ENCODE measurements around the gene UPK3A. TPM values are rescaled to one million over a fixed set of nuclear protein-coding genes. Genes with fewer than 3 reads are reported as not detected.

The UPK3A gene
- polyA plus RNA-seq, 1 donor from 2014 or later, result 1.5 TPM

DNA sequence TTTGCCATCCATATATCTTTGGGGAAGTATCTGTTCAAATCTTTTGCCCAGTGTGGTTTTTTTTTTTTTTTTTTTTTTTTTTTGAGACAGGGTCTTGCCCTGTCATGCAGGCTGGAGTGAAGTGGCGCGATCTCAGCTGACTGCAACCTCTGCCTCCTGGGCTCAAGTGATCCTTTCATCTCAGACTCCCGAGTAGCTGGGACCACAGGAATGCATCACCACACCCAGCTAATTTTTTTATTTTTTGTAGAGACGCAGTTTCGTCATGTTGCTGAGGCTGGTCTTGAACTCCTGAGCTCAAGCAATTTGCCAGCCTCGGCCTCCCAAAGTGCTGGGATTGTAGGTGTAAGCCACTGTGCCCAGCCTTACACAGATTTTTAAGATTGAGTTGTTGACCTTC is 20.2 kb downstream of the UPK3A start:
- no peaks in the 10 kb centered on the region for H3K9me3 Mint-ChIP-seq
- H3K4me1 Mint-ChIP-seq, result peaks cover 6 to 11% (median 7%) of the 10 kb centered on the region in 3 donors
- no peak overlapping the region for H3K27ac Mint-ChIP-seq
- no peak overlapping the region for H3K4me3 Mint-ChIP-seq
- H3K36me3 Mint-ChIP-seq, result no peaks in the 10 kb centered on the region
- H3K27me3 Mint-ChIP-seq, result no peaks in the 10 kb centered on the region

DNA sequence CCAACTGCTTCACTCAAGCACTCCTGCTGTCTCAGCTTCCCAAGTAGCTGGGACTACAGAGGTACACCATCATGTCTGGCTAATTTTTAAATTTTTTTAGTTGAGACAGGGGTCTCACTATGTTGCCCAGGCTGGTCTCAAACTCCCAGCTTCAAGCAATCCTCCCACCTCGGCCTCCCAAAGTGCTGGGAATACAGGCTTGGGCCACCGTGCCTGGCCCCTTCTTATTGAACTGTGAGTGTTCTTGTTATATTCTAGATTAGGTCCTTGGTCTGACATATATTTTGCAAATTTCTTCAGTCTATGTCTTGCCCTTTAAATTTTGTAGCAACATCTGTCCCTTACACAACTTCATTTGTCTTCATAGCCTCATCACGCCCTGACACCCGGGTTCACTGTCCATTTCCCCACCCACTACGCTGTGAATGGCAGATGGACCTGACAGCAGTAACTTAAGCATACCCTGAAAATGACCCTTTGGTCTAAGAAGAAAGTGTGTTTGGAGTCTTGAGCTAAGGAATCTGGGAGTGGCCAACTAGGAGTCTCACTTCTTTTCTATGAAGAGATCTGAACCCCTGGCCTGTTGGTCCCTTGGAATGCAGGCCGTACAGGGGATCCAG is 20.8 kb downstream of the UPK3A start:
- Mint-ChIP-seq H3K9me3 (no peaks in the 10 kb centered on the region), H3K36me3 (no peaks in the 10 kb centered on the region), H3K4me1 (peaks cover 7 to 13% (median 8%) of the 10 kb centered on the region in 3 donors), H3K27ac (no peak overlapping the region), H3K4me3 (no peak overlapping the region), H3K27me3 (no peaks in the 10 kb centered on the region)

DNA sequence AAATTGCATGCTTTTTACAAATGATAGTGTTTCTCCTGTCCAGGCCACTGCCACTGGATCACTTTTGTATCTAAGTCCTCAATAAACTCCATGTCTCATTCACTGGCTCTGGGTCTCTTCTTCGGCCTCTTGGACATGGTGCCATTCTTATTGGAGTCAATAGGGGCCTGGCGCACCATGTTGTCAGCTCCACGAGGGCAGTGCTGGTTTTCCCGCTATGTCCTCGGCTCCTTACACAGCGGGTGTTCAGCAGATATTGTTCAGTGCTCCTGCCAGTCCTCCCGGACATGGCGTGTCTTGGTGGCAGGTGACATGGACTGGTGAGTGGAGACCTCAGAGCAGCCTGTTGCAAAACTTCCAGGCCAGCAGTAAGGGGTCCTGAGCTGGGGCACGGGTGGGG is 21.4 kb downstream of the UPK3A start:
- Mint-ChIP-seq H3K9me3 (no peaks in the 10 kb centered on the region), H3K4me3 (peak overlapping the region in 1 of 4 donors; percentile 49), H3K27me3 (no peaks in the 10 kb centered on the region), H3K36me3 (no peaks in the 10 kb centered on the region), H3K4me1 (peaks cover 13 to 19% (median 14%) of the 10 kb centered on the region in 3 donors), H3K27ac (no peak overlapping the region)

DNA sequence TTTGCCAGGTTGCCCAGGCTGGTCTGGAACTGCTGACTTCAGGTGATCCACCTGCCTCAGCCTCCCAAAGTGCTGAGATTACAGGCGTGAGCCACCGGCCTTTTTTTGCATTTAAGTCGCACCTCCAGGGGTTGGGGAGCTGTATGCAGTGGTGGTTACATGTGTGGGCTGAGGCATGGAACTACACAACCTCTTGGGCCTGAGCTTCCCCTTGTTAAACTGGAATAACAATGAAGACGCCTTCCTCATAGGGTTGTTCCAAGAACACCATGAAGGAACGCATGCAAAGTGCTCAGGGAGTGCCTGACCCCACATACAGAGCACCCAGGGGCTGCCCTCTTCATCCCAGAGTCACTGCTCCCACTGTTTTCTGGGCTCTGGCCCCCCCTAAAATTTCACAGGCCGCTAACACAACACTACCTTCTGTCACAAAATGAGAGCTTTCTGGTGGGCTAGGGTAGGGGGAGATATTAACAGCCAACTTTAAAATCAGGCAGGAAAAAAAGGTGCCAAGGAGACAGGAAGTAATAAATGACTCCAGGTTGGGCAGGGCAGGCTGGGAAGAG is 23.7 kb downstream of the UPK3A start:
- Mint-ChIP-seq H3K27ac (peak overlapping the region in 2 of 3 donors; percentile 93 to 94), H3K4me1 (peaks cover 17 to 26% (median 21%) of the 10 kb centered on the region in 3 donors), H3K4me3 (peak overlapping the region; percentile 85 to 95 (median 90)), H3K27me3 (no peaks in the 10 kb centered on the region), H3K36me3 (no peaks in the 10 kb centered on the region), H3K9me3 (no peaks in the 10 kb centered on the region)

DNA sequence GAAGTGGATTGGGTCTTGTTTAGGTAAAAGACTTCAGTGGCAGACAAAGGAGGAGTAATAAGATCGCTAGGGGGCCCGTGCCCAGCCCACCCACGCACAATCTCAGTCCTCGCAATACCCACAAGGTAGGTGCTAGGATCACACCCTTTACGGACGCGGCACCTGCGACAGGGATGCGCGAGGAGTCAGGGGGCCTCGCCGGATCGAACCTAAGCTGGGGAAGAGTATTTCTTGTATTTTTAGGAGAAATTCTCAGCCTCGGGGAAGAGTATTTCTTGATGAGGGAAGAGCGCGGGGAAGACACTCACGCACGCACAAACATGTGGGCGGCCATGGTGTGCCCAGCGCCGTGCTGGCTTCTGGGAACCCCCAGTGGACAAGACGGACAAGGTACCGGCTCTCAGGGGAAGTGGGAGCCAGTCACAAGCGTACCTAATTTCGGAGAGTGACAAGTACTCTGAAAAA is 24.2 kb downstream of the UPK3A start:
- peaks cover 17 to 27% (median 21%) of the 10 kb centered on the region in 3 donors for H3K4me1 Mint-ChIP-seq
- H3K36me3 Mint-ChIP-seq, result no peaks in the 10 kb centered on the region
- H3K9me3 Mint-ChIP-seq, result no peaks in the 10 kb centered on the region
- H3K27me3 Mint-ChIP-seq, result no peaks in the 10 kb centered on the region
- H3K4me3 Mint-ChIP-seq, result peak overlapping the region; percentile 85 to 95 (median 90)
- H3K27ac Mint-ChIP-seq, result peak overlapping the region; percentile 86 to 94 (median 93)

DNA sequence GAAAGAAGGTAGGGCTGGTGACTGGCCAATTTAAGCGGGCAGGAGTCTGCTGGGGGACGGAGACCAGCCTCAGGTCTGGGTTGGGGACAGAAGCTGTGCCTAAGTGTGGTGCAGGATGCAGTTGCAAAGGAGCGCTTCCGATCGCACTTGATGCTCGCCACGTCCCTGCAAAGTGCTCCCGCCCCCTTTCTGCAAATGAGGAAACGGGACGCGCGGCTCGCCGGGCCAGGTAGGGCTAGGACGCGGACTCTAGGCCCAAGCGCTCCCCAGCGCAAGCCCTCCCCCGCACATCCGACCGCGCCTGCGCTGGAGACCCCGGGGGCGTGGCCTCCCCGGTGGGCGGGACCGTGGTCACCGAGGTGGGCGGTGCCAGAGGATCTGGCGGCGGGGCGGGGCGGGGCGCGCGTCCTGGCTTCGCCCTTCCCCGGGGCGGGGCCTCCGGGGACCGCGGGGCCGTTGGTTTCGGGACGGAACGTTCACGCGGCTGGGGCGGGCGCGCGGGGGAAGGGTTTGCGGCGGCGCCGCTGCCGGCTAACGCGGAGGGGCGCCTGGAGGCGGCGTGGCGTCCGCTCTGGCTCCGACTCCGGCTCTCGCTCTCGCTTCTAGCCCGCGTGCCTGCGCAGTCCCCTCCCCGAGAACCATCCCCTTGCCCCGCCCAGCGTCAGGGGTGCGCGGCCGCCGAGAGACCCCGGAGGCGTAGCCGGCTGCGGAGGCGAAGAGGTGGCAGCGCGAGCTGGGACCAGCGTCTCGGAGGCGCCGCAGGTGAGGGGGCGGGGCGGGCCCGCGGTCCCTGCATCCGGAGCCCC is 24.9 kb downstream of the UPK3A start, which contains the start of gene FAM118A:
Gene FAM118A, plus strand, starts transcription at position 513 of the 806 bp plus-strand sequence. CDS start 12,446 bp downstream, outside the sequence.
- H3K9me3 Mint-ChIP-seq, result no peaks in the 10 kb centered on the region
- peak within 1 kb of the TSS; percentile 86 to 94 (median 93) for H3K27ac Mint-ChIP-seq
- no peaks in the 10 kb centered on the region for H3K27me3 Mint-ChIP-seq
- peaks cover 17 to 33% (median 27%) of the 10 kb centered on the region in 3 donors for H3K4me1 Mint-ChIP-seq
- H3K36me3 Mint-ChIP-seq, result no peaks in the 10 kb centered on the region
- peak within 1 kb of the TSS; percentile 85 to 97 (median 94) for H3K4me3 Mint-ChIP-seq

DNA sequence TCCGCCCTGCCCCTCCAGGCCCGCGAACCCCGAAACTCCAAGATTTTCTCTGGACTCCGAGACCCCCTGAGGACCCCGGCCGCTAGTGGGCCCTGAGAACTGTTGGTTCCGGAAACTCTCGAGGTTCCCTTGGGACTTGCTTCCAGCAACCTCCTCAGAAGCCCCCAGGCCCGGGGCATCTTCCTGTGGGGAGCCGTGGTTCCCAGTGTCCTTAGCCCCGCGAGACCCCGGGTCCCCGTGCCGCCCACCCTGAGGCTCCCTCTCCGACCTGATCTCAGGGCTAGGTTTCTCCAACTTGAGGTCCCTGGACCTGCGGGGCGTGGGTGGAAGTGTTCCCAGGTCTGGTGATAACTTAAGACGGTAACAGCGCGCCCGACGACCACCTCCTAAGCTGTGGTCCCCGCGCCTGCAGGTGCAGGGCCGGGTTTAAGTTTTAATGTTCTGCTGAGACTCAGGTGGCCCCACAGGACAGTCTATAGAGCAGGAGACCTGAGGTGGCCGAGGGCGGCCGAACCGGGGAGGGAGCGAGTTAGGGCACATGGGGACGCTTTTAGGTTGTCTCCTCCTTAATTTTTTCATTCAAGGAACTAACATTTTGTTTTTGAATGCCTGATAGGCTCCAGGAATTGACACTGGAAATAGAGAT is 25.7 kb downstream of the UPK3A start:
- no peaks in the 10 kb centered on the region for H3K9me3 Mint-ChIP-seq
- H3K4me3 Mint-ChIP-seq, result peak overlapping the region; percentile 85 to 97 (median 94)
- H3K4me1 Mint-ChIP-seq, result peaks cover 17 to 36% (median 28%) of the 10 kb centered on the region in 3 donors
- H3K27me3 Mint-ChIP-seq, result no peaks in the 10 kb centered on the region
- H3K27ac Mint-ChIP-seq, result peak overlapping the region; percentile 32 to 90 (median 83)
- H3K36me3 Mint-ChIP-seq, result peaks cover 3% of the 10 kb centered on the region

DNA sequence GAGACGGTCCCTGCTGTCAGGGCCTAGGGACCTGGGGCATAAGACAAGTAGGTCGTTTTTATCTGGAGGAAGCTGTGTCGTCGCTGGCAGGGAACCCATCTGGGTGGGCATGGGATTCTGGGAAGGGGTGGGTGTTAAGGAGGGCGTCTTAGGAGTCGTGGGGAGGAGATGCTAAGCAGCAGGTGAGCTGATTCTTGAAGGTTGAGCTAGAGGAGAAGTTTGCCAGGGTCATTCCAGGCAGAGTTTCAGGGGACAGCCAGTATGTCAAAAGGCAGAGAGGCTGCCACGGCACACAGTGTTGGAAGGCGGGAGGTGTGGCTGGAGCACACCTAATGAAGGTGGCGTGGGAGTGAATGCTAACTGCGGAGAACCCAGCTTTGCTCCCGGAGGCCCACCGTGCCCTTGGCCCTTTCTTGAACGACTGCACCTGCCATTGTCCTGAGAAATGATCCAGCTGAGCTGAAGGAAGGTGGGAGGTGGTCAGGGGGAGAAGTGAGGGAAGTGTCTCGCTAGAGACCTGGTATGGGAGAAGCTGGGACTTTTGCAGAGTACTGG is 26.3 kb downstream of the UPK3A start:
- Mint-ChIP-seq H3K4me1 (peaks cover 17 to 36% (median 28%) of the 10 kb centered on the region in 3 donors), H3K4me3 (peak overlapping the region; percentile 85 to 97 (median 94)), H3K9me3 (no peaks in the 10 kb centered on the region), H3K27me3 (no peaks in the 10 kb centered on the region), H3K36me3 (peaks cover 3% of the 10 kb centered on the region), H3K27ac (peak overlapping the region; percentile 32 to 90 (median 83))

DNA sequence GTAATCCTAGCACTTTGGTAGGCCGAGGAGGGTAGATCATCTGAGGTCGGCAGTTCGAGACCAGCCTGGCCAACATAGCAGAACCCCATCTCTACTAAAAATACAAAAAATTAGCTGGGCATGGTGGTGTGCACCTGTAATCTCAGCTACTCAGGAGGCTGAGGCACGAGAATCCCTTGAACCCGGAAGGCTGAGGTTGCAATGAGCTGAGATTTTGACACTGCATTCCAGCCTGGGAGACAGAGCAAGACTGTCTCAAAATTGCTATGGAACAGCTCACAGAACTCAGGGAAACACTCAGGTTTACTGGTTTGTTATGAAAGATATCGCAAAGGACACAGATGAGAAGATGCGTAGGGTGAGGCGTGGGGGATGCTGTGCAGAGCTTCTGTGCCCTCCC is 27.7 kb downstream of the UPK3A start:
- Mint-ChIP-seq H3K27ac (peak overlapping the region in 1 of 3 donors; percentile 21), H3K27me3 (no peaks in the 10 kb centered on the region), H3K4me3 (peak overlapping the region in 1 of 4 donors; percentile 94), H3K36me3 (peaks cover 3% of the 10 kb centered on the region), H3K9me3 (no peaks in the 10 kb centered on the region), H3K4me1 (peaks cover 17 to 38% (median 28%) of the 10 kb centered on the region in 3 donors)

DNA sequence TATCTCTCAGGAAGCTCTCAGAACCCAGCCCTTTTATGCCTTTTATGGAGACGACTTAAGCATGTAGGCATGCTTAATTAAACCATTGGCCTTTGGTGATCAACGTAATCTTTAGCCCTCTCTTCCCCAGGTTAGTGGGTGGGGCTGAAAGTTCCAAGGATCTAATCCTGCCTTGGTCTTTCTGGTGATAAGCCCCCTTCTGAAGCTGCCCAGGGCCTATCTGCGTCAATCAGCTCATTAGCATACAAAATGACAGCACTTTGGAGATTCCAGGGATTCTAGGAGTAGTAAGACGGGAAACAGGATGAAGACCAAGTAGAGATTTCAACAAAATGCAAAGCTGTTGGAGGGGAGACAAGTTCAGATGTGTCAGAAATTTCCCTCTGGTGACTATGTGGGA is 28.1 kb downstream of the UPK3A start:
- Mint-ChIP-seq H3K4me3 (peak overlapping the region in 2 of 4 donors; percentile 25 to 94), H3K9me3 (no peaks in the 10 kb centered on the region), H3K4me1 (peaks cover 18 to 41% (median 29%) of the 10 kb centered on the region in 3 donors), H3K27me3 (no peaks in the 10 kb centered on the region), H3K36me3 (peaks cover 3% of the 10 kb centered on the region), H3K27ac (peak overlapping the region in 2 of 3 donors; percentile 21 to 59)

DNA sequence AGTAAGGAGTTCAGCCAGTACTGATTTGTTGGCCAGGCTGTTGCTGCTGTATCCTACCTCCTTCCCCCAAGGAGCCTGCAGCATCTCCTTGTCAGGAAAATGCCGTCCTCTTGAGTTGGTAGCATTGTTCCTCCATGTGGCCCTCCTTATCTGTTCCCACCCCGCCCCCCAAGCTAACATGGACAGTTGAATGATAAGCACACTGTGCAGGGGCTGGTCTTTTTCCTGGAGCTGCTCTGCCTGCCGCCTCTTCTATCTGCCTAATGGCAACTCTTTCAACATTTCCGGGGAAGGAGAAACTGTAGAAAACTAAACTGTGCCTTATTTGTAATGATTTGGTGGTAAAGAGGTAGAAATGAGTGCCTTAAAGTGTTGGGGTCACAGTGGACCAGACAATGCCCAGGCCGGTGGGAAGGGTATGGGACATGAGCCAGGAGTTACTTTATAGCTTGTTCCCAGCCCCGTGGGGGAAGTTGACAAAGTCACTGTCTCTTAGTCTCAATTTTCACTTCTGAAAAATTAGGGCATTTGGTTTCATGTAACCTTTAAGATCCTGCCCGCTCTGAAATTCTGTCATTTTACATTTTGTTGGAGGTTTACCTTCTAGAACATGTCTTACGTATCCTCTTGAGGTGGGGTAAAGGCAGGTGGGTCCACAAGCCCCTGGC is 29.4 kb downstream of the UPK3A start:
- peak overlapping the region in 2 of 4 donors; percentile 58 to 74 for H3K4me3 Mint-ChIP-seq
- H3K36me3 Mint-ChIP-seq, result peaks cover 3% of the 10 kb centered on the region
- no peaks in the 10 kb centered on the region for H3K9me3 Mint-ChIP-seq
- H3K27me3 Mint-ChIP-seq, result no peaks in the 10 kb centered on the region
- H3K4me1 Mint-ChIP-seq, result peaks cover 21 to 47% (median 36%) of the 10 kb centered on the region in 3 donors
- peak overlapping the region in 2 of 3 donors; percentile 22 to 54 for H3K27ac Mint-ChIP-seq

DNA sequence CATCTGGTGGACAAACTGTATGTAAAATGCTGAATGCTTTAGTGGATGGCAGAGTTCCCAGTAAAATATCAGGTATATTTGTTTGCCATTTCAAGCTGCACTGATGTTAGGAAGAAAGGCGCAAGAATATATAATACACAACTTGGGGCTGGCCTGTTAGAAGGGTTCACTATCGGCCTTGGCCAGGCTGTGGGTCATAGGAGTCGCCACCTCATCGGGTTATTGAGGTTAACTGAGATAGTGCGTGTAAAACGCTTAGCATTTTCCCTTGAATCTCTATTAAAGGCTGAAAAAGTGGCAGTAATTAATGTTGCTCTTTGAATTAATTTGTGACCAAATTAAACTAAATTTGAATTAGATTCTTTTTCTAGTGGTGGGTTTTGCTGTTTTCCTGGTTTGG is 30.0 kb downstream of the UPK3A start:
- peak overlapping the region in 2 of 3 donors; percentile 22 to 54 for H3K27ac Mint-ChIP-seq
- H3K4me3 Mint-ChIP-seq, result peak overlapping the region in 1 of 4 donors; percentile 74
- no peaks in the 10 kb centered on the region for H3K9me3 Mint-ChIP-seq
- peaks cover 3% of the 10 kb centered on the region for H3K36me3 Mint-ChIP-seq
- H3K4me1 Mint-ChIP-seq, result peaks cover 20 to 47% (median 39%) of the 10 kb centered on the region in 3 donors
- no peaks in the 10 kb centered on the region for H3K27me3 Mint-ChIP-seq

DNA sequence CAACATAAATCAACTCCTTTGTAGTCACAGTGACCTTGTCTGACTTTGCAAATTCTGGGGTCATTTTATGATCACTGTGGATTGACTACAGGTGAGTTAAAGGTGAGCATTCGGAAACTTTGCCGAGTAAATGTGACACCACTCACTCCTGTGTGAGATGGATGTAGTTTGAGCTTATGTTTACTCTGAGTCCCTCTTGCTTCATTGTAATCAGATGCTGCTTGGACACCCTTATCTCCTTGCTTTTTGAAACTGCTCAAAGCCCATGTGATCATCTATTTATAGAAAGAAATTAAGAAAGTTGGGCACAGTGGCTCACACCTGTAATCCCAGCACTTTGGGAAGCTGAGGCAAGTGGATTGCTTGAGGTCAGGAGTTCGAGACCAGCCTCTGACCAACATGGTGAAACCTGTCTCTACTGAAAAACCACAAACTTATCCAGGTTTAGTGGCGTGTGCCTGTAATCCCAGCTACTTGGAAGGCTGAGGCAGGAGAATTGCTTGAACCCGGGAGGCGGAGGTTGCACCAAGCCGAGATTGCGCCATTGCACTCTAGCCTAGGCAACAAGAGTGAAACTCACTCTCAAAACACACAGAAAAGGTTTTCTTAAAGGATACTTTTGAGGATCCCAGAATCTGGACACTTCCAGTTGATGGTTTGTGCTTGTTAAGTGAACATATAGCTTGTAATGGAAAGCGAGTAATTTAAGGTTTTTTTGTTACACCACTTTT is 32.2 kb downstream of the UPK3A start:
- Mint-ChIP-seq H3K36me3 (peaks cover 3% of the 10 kb centered on the region), H3K27me3 (no peaks in the 10 kb centered on the region), H3K9me3 (no peaks in the 10 kb centered on the region), H3K4me1 (peaks cover 16 to 42% (median 24%) of the 10 kb centered on the region in 3 donors), H3K27ac (peak overlapping the region; percentile 76 to 98 (median 93)), H3K4me3 (peak overlapping the region in 1 of 4 donors; percentile 54)

Measured in IgD-negative memory B cell (primary cell).